NCI-H2081 (cell line): Measurements from ENCODE around the gene CDH4.

Experiments
- DNase-seq, 2 experiments: peaks; one replicate each; lab custom pipeline; 2025; lab: John Stamatoyannopoulos, UW

CDH4 gene

DNA sequence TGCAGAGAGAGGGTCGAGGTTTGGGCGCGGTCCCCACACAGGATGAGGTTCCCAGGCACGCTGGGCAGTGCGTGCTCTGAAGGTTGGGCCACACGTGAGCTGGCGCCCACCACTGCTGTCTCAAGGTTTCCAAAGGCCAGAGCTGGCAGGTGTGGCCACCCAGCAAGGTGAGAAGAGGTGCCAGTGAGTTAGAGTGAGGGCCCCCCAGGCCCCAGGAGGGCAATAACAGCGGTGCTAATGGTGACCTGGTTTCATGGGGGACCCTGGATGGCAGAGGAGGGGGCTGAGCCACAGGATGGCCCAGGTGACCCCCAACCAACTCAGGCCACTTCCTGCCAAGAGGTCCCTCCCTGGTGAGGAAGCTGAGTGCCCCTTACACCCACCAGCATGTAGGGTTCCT, 628.6 kb downstream of the CDH4 start:
- no peak for DNase-seq

DNA sequence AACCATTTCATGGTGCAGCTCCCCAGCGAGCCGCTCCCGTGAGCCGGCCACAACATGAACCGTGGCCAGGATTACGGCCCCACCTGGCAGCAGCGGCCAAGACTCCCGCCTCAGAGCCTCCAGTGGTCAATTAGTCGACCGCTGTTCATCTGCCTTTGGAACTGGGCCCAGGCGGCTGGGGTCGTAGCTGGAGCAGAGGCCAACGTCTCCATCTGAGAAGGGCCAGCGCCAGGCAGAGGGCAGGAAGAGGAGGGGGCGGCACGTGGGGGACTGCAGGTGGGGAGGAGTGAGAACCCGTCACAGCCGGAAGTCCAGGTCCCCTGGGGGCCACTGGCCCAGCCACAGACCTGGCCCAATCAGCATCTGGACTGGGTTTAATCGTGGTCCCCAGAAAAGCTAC, 629.4 kb downstream of the CDH4 start:
- no peak for DNase-seq

DNA sequence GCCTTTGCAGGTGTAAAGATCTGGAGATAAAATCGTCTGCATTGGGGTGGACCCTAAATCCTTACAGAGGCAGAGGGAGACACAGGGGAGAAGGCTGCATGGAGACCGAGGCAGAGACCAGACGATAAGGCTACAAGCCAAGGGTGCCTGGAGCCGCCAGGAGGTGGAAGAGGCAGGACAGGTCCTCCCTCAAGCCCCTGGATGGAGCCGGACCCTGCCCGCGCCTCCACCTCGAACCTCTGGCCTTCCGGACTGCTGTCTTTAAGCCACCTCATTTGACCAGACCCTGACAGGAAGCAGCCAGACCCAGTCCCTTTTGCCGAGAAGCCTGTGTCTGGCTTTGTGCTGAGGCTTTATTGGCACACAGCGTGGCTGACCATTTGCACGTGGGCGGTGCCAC, 629.8 kb downstream of the CDH4 start:
- DNase-seq = no peak

DNA sequence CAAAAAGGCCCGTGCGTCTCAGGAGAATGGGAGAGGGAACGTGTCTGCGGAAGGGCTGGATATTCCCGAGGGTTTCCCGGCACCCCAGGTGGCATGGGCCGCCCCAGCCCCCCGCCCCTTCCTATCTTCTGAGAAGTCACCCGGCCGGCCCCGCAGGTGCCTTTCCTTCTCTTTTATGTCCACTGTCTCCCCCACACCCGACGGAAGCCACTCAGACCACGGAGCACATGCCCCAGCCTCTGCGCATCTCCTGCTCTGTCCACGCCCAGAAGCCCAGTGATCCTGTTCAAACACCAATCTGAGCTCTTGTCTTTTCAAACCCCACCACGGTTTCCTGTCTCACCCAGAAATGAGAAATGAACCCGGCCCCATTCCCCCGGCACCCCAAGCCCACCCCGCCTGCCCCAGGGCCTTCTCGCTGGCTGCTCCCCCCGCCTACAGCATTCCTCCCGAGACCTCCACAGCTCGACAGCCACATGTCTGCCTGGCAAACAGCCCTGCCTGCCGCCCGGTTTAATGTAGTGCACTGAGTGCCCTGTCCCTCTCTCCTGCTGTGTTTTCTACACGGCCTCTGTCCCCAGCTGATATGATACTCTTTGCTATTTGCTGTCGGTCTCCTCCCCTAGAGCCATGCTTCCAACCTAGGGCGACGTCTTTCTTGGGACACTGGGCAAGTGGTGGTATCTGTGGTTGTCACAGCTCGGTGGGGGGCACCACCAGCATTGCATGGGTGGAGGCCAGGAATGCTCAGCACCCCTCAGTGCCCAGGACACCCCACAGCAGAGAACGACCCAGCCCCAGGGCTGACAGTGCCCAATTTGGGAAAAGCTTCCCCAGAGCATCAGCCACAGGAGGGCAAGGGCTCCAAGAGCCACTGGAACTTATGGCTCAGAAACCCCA, 630.9 kb downstream of the CDH4 start:
- DNase-seq = no peak

DNA sequence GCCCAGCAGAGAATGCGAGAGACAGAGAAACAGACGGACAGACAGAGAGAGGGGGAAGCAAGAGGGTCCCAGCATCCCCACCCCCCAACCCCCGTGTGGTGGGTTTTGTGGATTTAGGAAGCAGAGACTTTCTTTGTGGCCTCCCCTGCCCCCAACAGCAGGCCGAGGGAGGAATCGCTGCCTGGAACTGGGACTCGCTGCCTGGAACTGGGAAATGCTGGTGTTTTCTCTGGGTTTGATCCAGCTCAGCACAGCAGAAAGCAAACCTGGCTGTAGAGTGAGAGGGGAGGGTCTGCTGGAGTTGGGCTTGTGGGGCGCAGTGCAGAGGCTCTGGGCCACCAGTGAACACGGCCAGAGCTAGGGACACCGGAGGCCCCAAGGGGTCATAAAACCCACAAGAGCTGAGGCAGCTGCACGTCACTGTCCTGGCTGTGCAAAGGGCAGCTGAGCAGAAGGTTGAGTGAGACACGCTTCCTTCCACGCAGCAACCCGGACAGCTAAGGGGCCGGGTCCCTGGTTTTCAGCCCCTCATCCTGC, 631.9 kb downstream of the CDH4 start:
- DNase-seq = no peak

DNA sequence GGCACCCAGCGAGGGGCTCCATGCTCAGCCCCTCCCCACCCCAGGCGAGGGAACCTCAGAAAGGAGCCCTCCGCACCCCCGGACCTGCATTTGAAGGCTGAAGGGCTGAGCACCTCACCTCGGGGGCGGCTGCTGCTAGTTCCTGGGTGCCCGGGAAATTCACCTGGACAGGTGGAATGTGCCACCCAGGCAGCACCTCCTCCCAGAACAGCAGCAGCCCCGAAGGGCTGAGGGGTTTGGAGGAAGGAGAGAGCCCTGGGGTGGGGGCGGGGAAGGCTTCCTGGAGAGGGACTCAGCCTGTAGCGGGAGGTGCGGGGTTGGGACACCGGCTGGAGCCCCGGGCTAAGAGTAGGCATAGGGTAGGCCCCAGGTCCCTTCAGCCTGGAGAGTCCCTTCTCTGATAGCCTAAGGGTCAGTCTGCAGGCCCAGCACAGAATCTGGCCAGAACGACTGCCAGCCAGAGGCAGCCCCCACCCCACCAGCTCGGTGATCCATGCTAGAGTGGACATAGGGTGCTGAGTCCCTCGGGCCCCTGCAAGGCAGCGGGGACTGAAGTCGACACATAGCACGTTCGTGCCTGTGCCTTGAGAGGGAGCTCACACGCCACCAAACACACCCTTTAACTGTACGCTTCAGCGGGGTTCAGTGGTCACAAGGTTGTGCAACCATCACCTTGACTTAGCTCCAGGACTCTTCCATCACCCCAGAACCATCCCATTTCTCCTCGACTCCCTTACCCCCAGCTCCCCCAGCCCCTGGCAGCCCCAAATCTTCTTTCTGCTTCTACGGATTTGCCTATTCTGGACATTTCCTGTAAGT, 632.7 kb downstream of the CDH4 start:
- no peak for DNase-seq

DNA sequence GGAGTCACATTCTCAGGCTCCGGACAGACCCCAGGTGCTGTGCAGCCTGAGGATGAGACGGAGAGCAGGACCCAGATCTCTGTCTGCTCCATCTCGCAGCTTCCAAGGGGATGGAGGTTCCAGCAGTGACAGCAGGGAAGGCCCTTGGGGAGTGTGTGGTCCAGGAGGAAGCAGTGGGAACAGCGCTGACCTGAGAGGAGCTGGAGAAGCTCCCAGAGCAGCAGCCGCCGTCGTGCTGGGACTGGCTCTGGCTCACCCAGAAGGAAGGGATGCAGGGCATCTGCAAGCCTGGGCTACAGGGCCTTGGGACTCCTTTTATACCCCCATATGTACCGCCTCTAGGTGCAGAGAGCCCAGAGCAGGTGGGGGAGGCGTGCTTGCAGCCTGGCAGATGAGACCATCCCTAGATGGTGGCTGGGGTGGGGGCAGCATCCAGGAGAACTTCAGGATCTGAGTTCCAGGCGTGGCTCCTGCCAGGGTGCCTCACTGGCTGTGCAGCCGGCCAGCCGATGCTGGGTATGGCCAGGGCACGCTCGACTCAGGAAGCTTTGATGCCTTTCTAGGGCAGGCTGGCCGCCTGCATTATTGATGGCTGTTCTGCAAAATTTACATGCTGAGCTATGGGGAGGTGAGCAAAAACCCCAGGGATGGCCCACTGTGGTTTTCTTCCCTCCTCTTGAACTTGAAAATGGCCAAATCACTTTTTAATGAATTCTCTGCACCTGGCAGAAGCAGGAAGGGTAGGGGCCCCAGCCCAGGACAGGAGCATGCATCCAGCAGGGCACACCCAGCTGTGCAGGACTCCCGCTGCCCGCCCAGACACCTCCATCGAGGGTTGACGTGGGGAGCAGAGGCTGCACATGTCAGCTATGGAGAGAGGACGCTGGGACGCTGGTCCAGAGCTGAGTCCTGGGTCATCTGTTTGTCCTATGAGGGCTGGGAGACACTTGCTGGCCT, 634.0 kb downstream of the CDH4 start:
- DNase-seq = no peak

DNA sequence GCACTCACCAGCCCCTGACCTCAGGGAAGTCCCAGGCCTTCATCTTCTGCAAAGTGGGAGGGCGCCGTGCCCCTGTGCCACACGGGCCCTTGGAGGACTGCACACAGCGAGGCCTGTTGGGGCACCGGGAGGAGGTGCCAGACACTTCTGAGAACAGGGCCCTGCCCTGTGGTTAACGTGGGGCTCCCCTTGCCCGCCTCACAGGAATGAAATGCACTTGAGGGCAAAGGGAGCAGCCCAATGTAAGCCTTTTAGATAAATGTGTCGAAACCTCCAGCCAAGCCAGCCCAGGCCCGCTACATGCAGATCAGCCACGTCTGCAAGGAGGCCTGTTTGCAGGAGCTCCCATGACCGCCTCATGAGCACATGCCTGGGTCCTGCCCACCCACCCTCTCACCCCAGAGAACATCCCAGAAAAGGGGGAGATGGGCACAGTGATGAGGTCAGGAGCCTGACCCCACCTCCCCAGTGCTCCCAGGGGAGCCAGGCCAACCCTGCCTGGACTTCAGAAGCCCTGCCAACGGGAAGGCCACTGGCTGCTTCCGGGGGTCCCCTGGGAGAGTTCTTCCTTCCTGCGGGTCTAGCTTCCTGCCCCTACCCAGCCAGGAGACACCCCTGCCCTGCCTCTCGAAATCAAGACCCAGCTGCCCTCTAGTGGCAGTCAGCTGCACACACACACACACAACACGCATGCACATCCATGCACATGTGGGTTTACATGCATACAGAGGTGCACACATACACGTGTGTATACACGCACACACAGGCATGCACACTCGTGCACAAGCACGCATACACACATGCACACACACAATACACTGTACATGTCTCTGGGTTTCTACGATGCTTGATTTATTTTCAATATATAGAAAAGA, 634.9 kb downstream of the CDH4 start:
- DNase-seq = peak; percentile 24 to 29

DNA sequence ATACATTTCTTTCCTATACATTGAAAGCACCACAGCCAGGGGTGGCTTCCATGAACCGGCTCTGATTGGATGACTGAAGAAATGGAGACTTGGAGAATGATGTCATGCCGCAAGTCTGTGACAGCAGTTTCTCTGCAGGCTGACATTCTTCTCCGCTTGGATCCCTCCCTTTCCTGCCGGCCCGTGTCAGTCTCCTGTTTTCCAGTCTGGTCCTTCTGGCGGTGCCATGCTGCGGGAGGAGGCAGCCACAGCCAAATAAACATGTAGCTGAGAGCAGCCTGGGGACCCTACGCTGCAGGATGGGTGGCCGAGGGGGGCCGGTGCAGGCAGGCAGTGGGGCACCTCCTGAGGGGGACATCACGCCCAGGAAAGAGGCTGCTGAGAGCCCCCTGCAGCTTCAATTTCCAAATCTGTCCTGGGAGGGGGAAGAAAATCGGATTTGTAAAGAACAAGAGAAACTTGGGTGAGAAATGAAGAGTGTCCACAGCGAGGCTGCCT, 635.6 kb downstream of the CDH4 start:
- DNase-seq = no peak

DNA sequence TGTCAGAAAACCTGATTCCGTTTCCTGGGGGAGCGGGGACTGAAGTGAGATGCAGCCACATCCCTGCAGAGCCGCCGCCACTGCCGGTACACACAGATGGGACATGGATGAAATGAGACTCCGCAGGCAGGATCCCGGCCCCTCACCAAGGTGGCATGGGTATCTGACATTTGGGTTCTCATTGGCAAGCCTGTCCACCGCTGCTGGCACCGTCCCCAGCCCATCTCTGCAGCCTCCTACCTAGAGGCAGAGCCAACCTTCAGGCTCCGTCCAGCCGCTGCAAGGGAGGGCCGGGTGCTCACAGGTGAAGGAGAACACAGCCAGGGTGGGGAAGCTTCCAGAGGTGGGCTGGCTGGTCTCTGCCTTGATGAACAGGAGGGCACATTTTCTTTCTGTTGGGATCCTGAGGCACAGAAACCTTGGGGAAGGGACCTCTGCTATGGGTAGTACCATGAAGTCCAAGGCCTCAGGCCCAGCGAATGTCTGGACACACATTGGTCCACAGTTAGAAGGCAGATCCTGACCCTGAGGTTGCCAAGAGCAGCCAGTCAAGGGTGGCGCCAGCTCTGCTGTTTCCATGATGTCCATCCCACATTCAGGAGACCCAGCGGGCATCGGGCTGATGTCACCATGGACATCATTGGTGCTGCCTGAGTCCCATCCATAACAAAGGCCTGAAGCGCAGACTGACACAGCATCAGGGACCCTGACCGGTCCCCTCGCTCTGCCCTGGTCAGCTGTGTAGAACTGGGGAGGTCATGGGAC, 636.2 kb downstream of the CDH4 start:
- DNase-seq = no peak

DNA sequence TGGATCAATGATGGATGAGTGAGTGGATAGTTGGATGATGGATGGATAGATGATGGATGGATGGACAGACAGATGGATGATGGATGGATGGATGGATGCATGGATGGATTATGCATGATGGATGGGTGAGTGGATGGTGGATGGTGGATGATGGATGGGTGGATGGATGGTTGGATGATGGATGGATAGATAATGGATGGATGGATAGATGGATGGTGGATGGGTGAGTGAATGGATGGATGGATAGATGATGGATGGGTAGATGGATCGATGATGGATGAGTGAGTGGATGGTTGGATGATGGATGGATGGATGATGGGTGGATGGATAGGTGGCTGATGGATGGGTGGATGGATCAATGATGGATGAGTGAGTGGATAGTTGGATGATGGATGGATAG, 637.6 kb downstream of the CDH4 start:
- DNase-seq = no peak

DNA sequence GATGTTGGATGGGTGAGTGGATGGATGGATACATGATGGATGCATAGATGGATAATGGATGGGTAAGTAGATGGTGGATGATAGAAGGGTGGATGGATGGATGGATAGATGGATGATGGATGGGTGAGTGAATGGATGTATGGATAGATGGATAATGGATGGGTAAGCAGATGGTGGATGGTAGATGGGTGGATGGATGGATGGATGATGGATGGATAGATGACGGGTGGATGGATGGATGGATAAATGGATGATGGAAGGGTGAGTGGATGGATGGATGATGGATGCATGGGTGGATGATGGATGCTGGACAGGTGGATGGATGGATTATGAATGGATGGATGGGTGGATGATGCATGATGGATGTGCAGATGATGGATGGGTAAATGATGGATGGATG, 638.1 kb downstream of the CDH4 start:
- DNase-seq = no peak

DNA sequence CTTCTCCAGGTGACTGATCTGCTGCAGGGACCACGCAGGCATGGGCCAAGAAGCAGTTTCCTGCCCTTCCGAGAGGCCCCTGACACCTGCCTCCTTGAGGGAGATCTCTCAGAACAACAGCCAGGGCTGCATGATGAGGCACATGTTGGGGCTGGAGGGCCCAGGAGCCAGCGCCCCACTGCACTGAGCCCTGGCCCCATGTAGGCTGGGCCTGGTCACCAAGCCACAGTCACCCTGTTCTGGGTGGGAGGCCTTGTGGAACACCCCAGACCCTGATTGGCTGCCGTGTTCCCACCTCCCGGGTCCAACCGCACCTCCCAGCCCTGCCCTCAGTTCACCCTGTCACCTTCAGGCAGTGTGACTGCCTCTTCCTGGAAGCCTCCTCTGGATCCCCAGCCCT, 639.4 kb downstream of the CDH4 start:
- DNase-seq = no peak

DNA sequence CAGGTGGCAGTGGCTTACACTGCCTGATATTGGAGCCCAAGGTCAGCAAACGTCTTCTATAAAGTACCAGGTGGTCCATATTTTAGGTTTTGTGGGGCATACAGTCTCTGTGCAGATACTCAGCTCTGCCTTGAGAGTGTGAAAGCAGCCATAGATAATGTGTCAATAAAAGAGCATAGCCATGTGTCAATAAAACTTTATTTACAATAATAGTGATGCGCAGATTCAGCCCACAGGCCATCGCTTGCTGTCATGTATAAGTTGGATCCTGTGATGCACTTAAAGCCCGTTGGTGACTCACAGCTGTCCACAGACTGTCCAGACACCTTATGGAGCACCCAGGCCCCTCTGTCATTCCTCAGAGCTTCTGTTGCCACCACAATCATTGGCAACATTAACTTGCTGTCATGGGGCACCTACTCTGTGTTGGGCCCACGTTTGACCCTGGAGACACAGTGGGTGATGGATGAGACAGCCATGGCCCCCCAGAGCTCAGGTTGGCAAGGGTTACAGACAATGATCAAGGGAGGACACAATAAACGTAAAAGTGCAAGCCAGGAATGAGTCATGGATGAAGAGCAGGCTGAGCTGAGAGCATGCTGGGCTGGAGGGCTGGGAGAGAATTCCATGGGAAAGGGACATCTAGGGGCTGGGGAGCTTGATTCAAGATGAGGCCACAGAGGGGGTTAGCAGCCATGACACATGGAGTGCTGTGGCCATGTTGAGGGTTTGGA, 640.0 kb downstream of the CDH4 start:
- no peak for DNase-seq

DNA sequence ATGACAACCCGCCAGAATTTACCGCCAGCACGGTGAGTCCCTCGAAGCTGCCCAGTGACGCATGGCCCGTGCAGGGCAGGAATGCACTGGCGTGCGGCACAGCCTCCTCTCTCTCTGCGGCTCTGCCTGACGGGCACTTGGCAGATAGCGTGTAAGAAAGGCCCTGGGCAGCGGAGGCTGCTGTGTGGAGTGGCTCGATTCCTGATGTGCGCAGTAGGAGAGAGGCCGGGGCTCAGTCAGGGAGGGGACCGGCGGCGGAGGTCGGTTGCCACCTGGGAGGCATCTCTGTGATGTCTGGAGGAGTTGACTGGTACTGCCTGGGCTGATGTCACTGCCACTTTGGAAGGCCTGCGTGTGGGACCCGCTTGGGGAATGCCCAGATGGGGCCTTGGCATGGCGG, 643.0 kb downstream of the CDH4 start:
- DNase-seq = no peak

DNA sequence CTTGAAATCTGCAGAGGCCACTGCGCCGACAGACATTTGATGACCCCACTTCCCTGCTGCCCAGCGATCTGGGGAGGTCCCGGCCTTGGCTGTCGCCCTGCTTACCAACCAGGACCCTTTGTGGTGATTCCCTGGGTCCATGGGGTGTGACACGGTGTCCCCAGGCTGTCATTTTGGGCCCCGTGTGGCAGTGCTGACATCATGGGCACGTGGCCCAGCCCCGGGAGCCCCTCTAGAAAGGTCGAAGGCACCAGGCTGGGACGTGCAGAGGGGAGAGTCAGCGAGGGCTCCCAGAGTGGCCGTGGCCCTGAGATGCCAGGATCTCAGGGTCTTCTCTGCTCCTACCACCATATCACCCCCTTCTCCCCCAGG, 643.6 kb downstream of the CDH4 start:
- DNase-seq = no peak

DNA sequence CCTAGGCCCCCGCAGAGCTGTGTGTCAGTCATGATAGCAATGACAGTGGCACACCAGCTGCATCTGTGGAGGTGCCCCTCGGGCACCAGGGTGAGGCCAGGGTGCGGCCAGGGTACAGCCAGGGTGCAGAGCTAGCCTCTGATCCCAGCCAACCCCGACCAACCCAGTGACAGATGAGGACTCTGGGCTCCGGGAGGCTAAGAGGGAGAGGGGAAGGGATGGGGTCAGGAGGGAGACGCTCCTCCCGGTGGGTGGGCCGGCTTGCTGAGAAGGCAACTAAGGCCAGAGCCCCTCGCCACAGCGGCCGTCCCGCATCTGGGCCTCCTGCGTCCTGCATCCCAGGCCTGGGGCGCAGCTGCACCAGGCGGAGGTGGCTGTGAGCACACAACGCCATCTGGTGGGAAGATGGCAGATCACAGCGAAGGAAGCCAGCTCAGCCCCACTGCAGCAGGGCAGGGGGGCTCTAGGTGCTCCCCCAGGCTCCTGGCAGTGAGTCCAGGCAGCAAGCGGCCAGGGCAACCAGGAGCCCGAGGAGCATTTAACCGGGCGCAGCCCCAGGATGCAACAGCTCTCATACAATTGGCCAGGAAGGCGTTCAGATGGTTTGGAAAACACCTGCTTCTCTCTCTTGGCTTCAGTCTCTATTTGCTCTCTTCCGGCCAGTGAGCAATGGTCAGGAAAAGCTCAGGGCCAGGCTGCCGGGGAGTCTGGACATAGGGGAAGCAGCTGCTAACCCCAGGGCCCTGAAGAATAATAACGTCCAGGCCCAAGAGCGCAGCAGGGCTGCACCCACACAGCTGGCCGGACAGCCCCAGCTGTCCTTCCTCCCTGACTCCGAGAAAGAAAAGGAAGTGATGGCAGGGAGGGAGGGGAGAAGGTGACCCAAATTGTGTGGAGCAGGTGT, 644.2 kb downstream of the CDH4 start:
- DNase-seq = peak; percentile 11 to 31
